Left ventricle myocardium inferior (tissue), 1 donor: Measurements from ENCODE around the gene MCTP2. TPM values are rescaled to one million over a fixed set of nuclear protein-coding genes. Genes with fewer than 3 reads are reported as not detected.
"Not testable (repeated sequence)": the region's sequence is repeated elsewhere in the genome, so short reads cannot be mapped to it uniquely, and the experiment has no call there.

ENCODE experiments used
- DNase-seq: peaks from one replicate; pipeline ENCODE4 v3.0.0-alpha.2; 2020
- H3K27ac ChIP-seq: fragments of 200-600 bp; replicated peaks from 2 replicates; pipeline ENCODE4 v1.8.0; 2021
- H3K27me3 ChIP-seq: fragments of 200-600 bp; 2 replicates; pipeline ENCODE4 v1.8.0; 2021; ENCODE audit warnings: low read depth
- H3K36me3 ChIP-seq: fragments of 200-600 bp; 2 replicates; pipeline ENCODE4 v1.8.0; 2021
- H3K4me1 ChIP-seq: fragments of 200-600 bp; 2 replicates; pipeline ENCODE4 v1.8.0; 2021
- H3K4me3 ChIP-seq: fragments of 200-600 bp; 2 replicates; pipeline ENCODE4 v1.8.0; 2021; ENCODE audit warnings: mild to moderate bottlenecking, moderate library complexity
- H3K9me3 ChIP-seq: fragments of 200-600 bp; replicated peaks from 2 replicates; pipeline ENCODE4 v1.8.0; 2021
- CTCF ChIP-seq: fragments of 200-600 bp; IDR thresholded peaks from 2 replicates; pipeline ENCODE4 v1.8.0; 2021; ENCODE audit warnings: antibody characterized with exemption, mild to moderate bottlenecking, borderline replicate concordance
- intact Hi-C: fragments of 100-400 bp; cut with micrococcal nuclease; formaldehyde crosslinking; loops from one replicate; pipeline ENCODE4 v1.11.0; 2022
- total RNA-seq: library from RNA; stranded (reverse); fragmentation: NEBNext Ultra II Directional; extraction: Animal tissue kit (Norgen Biotek cat#: 25700); gene quantifications from one replicate; pipeline ENCODE4 v1.2.1, GENCODE V29; 2021
- donor health status: DM: no; HTN: yes; CAD: no; lungs with severe emphysema.

MCTP2 gene
- total RNA-seq, 1 donor from 2014 or later = 1.0 TPM

DNA sequence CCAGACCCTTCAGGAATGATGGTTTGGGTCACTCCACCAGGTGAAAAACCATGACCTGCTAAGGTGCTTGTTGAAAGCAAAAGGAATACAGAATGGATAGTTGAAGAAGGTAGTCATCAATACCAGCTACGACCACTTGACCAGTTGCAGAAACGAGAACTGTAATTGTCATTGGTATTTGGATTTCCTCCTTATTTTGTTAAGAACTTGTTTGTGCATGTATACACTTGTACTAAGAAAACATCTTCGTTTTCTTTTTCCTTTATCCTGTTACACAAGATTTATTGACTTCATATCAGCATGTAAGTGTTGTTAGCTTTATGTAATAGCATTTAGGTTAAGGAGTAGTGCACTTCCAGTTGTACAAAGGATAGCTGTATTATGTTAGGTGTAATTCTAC lies 261.8 kb downstream of the MCTP2 start:
- Histone ChIP-seq H3K27ac (no peak overlapping the region), H3K27me3 (no peaks in the 10 kb centered on the region), H3K4me3 (no peak overlapping the region), H3K4me1 (no peaks in the 10 kb centered on the region), H3K36me3 (no peaks in the 10 kb centered on the region), H3K9me3 (no peaks in the 10 kb centered on the region)
- no peak for TF ChIP-seq CTCF
- DNase-seq = no peak
- intact Hi-C loops = no loop called here

DNA sequence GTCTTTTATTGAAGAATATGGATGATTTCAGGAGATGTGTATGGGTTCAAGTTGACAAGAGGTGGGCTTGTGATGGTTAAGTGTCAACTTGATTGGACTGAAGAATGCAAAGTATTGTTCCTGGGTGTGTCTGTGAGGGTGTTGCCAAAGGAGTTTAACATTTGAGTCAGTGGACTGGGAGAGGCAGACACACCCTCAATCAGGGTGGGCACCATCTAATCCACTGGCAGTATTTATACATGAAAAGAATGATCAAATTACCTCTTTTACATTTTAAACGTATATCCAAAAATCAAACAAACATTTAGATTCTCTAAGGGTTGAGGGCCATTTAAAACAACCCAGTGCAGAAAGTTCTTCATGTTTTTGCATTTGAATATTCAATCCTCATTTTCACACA lies 262.2 kb downstream of the MCTP2 start:
- H3K27ac ChIP-seq, H3K4me3 ChIP-seq, H3K36me3 ChIP-seq, H3K4me1 ChIP-seq, DNase-seq, intact Hi-C loops, H3K27me3 ChIP-seq, H3K9me3 ChIP-seq: not testable (repeated sequence)

DNA sequence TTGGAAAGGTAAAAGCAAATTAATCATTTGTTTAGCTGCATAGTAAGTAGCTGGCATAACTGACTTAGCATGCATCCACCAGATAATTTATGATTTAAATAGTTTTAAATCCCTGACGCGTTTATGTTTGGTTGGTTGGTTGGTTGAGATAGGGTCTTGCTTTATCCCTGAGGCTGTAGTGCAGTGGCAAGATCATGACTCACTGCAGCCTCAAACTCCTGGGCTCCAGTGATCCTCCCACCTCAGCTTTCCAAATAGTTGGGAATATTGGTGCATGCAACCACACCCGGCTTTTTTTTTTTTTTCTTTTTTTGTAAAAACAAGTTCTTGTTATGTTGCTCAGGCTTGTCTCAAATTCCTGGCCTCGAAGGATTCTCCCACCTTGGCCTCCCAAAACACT lies 263.4 kb downstream of the MCTP2 start:
- H3K4me3 ChIP-seq = no peak overlapping the region
- H3K27ac ChIP-seq = no peak overlapping the region
- H3K27me3 ChIP-seq = no peaks in the 10 kb centered on the region
- H3K4me1 ChIP-seq = no peaks in the 10 kb centered on the region
- no peak for TF ChIP-seq CTCF
- intact Hi-C loops = no loop called here
- no peak for DNase-seq
- no peaks in the 10 kb centered on the region for H3K36me3 ChIP-seq
- no peaks in the 10 kb centered on the region for H3K9me3 ChIP-seq

GRCh38 chr15:94503293-94503692 lies 271.9 kb downstream of the MCTP2 start:
- Histone ChIP-seq H3K27me3 (no peaks in the 10 kb centered on the region), H3K9me3 (peaks cover 26% of the 10 kb centered on the region), H3K4me1 (no peaks in the 10 kb centered on the region), H3K4me3 (no peak overlapping the region), H3K27ac (no peak overlapping the region), H3K36me3 (no peaks in the 10 kb centered on the region)
- DNase-seq = no peak
- no peak for TF ChIP-seq CTCF
- intact Hi-C loops = no loop called here

DNA sequence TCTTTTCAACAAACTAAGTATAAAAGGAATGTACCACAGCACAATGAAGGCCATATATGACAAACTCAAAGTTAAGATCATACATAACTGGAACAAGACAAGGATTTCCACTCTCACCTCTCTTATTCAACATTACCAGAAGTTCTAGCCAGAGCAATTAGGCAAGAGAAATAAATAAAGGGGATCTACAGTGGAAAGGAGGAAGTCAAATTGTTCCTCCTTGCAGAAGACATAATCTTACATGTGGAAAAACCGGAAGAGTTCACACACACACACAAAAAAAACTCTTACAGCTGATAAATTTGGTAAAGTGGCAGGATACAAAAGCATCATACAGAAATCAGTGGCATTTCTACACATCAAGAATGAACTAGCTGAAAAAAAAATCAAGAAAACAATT lies 277.9 kb downstream of the MCTP2 start:
- Histone ChIP-seq H3K9me3 (peaks cover 55% of the 10 kb centered on the region), H3K27me3 (no peaks in the 10 kb centered on the region), H3K27ac (no peak overlapping the region), H3K4me3 (no peak overlapping the region), H3K4me1 (no peaks in the 10 kb centered on the region), H3K36me3 (no peaks in the 10 kb centered on the region)
- intact Hi-C loops = no loop called here
- TF ChIP-seq CTCF = no peak
- DNase-seq = no peak

DNA sequence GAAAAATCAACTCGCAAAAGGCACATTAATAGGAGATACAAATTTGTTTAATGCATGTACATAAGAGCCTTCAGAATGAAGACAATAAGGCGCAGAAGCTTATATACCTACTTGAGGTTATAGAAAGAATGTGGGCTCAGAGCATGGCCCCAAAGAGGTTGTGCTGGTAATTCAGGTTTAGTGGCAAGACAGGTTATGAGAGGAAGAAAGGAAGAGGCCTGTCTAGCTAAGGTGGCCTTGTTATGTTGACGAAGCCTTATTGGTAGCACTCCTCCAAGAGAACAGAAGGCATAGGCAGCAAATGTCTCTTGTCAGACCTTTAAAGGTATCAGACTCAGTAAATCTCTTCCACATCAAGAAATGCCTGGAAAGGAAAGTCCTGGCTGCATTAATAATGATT lies 290.8 kb downstream of the MCTP2 start:
- Histone ChIP-seq H3K4me3 (no peak overlapping the region), H3K4me1 (no peaks in the 10 kb centered on the region), H3K27ac (no peak overlapping the region), H3K9me3 (peaks cover 9% of the 10 kb centered on the region), H3K27me3 (no peaks in the 10 kb centered on the region), H3K36me3 (no peaks in the 10 kb centered on the region)
- DNase-seq = no peak
- intact Hi-C loops = no loop called here
- no peak for TF ChIP-seq CTCF
